ENCODE results near the gene FMNL2.

DNA sequence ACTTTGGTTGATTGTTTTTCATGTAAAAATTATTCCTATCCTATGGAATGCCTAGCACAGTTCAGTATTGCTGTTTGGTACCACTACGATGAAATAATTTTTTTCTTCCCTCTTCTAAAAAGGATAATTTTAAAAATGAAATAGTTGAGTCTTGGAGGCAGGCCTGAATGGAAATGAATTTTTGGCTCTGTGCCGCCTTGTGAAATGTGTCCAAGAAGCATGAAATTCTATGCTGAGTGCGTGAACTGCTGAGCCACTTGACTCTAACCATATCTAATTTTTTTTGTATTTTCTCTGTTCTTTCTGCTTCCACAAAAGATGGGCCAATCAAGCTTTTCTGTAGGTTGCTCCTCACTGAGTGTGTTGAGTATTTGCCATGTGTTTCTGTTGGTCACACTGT is 287.2 kb downstream of the FMNL2 start:
- TF ChIP-seq, protein P1, sequence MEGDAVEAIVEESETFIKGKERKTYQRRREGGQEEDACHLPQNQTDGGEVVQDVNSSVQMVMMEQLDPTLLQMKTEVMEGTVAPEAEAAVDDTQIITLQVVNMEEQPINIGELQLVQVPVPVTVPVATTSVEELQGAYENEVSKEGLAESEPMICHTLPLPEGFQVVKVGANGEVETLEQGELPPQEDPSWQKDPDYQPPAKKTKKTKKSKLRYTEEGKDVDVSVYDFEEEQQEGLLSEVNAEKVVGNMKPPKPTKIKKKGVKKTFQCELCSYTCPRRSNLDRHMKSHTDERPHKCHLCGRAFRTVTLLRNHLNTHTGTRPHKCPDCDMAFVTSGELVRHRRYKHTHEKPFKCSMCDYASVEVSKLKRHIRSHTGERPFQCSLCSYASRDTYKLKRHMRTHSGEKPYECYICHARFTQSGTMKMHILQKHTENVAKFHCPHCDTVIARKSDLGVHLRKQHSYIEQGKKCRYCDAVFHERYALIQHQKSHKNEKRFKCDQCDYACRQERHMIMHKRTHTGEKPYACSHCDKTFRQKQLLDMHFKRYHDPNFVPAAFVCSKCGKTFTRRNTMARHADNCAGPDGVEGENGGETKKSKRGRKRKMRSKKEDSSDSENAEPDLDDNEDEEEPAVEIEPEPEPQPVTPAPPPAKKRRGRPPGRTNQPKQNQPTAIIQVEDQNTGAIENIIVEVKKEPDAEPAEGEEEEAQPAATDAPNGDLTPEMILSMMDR (conservative IDR thresholded peaks at IDR 0.05; ENCODE audit: low read depth in 2 of 2), result no peak
- TF ChIP-seq, protein P2, sequence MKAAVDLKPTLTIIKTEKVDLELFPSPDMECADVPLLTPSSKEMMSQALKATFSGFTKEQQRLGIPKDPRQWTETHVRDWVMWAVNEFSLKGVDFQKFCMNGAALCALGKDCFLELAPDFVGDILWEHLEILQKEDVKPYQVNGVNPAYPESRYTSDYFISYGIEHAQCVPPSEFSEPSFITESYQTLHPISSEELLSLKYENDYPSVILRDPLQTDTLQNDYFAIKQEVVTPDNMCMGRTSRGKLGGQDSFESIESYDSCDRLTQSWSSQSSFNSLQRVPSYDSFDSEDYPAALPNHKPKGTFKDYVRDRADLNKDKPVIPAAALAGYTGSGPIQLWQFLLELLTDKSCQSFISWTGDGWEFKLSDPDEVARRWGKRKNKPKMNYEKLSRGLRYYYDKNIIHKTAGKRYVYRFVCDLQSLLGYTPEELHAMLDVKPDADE (IDR thresholded peaks at IDR 0.05), result no peak
- TF ChIP-seq CREB1 (CRISPR knock-in tag; IDR thresholded peaks at IDR 0.05; ENCODE audit: low read depth) (no peak), EZH2 (IDR thresholded peaks at IDR 0.05; ENCODE audit: low read depth, unreplicated experiment) (no peak), POLR2AphosphoS5 (IDR thresholded peaks at IDR 0.05; ENCODE audit: low read depth) (no peak), JUNB (IDR thresholded peaks at IDR 0.05; ENCODE audit: unreplicated experiment) (no peak), EZH2phosphoT487 (IDR thresholded peaks at IDR 0.05; ENCODE audit: unreplicated experiment) (no peak), STAT1 (IDR thresholded peaks at IDR 0.05; ENCODE audit: unreplicated experiment) (no peak), NANOG (IDR thresholded peaks at IDR 0.05; ENCODE audit: borderline replicate concordance) (no peak), ZNF114 (CRISPR knock-in tag; IDR thresholded peaks at IDR 0.05) (no peak), ZNF331 (CRISPR knock-in tag; IDR thresholded peaks at IDR 0.05; ENCODE audit: low read depth) (no peak)
- TF ChIP-seq, protein P3, sequence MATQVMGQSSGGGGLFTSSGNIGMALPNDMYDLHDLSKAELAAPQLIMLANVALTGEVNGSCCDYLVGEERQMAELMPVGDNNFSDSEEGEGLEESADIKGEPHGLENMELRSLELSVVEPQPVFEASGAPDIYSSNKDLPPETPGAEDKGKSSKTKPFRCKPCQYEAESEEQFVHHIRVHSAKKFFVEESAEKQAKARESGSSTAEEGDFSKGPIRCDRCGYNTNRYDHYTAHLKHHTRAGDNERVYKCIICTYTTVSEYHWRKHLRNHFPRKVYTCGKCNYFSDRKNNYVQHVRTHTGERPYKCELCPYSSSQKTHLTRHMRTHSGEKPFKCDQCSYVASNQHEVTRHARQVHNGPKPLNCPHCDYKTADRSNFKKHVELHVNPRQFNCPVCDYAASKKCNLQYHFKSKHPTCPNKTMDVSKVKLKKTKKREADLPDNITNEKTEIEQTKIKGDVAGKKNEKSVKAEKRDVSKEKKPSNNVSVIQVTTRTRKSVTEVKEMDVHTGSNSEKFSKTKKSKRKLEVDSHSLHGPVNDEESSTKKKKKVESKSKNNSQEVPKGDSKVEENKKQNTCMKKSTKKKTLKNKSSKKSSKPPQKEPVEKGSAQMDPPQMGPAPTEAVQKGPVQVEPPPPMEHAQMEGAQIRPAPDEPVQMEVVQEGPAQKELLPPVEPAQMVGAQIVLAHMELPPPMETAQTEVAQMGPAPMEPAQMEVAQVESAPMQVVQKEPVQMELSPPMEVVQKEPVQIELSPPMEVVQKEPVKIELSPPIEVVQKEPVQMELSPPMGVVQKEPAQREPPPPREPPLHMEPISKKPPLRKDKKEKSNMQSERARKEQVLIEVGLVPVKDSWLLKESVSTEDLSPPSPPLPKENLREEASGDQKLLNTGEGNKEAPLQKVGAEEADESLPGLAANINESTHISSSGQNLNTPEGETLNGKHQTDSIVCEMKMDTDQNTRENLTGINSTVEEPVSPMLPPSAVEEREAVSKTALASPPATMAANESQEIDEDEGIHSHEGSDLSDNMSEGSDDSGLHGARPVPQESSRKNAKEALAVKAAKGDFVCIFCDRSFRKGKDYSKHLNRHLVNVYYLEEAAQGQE (IDR thresholded peaks at IDR 0.05; ENCODE audit: unreplicated experiment), result no peak
- TF ChIP-seq, protein P4, sequence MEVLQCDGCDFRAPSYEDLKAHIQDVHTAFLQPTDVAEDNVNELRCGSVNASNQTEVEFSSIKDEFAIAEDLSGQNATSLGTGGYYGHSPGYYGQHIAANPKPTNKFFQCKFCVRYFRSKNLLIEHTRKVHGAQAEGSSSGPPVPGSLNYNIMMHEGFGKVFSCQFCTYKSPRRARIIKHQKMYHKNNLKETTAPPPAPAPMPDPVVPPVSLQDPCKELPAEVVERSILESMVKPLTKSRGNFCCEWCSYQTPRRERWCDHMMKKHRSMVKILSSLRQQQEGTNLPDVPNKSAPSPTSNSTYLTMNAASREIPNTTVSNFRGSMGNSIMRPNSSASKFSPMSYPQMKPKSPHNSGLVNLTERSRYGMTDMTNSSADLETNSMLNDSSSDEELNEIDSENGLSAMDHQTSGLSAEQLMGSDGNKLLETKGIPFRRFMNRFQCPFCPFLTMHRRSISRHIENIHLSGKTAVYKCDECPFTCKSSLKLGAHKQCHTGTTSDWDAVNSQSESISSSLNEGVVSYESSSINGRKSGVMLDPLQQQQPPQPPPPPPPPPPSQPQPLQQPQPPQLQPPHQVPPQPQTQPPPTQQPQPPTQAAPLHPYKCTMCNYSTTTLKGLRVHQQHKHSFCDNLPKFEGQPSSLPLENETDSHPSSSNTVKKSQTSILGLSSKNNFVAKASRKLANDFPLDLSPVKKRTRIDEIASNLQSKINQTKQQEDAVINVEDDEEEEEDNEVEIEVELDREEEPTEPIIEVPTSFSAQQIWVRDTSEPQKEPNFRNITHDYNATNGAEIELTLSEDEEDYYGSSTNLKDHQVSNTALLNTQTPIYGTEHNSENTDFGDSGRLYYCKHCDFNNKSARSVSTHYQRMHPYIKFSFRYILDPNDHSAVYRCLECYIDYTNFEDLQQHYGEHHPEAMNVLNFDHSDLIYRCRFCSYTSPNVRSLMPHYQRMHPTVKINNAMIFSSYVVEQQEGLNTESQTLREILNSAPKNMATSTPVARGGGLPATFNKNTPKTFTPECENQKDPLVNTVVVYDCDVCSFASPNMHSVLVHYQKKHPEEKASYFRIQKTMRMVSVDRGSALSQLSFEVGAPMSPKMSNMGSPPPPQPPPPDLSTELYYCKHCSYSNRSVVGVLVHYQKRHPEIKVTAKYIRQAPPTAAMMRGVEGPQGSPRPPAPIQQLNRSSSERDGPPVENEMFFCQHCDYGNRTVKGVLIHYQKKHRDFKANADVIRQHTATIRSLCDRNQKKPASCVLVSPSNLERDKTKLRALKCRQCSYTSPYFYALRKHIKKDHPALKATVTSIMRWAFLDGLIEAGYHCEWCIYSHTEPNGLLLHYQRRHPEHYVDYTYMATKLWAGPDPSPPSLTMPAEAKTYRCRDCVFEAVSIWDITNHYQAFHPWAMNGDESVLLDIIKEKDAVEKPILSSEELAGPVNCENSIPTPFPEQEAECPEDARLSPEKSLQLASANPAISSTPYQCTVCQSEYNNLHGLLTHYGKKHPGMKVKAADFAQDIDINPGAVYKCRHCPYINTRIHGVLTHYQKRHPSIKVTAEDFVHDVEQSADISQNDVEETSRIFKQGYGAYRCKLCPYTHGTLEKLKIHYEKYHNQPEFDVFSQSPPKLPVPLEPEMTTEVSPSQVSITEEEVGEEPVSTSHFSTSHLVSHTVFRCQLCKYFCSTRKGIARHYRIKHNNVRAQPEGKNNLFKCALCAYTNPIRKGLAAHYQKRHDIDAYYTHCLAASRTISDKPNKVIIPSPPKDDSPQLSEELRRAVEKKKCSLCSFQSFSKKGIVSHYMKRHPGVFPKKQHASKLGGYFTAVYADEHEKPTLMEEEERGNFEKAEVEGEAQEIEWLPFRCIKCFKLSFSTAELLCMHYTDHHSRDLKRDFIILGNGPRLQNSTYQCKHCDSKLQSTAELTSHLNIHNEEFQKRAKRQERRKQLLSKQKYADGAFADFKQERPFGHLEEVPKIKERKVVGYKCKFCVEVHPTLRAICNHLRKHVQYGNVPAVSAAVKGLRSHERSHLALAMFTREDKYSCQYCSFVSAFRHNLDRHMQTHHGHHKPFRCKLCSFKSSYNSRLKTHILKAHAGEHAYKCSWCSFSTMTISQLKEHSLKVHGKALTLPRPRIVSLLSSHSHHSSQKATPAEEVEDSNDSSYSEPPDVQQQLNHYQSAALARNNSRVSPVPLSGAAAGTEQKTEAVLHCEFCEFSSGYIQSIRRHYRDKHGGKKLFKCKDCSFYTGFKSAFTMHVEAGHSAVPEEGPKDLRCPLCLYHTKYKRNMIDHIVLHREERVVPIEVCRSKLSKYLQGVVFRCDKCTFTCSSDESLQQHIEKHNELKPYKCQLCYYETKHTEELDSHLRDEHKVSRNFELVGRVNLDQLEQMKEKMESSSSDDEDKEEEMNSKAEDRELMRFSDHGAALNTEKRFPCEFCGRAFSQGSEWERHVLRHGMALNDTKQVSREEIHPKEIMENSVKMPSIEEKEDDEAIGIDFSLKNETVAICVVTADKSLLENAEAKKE (CRISPR knock-in tag; IDR thresholded peaks at IDR 0.05), result no peak
